GM18951 (cell line): ENCODE results near the gene MGMT.

Source experiments
- POLR2A ChIP-seq: IDR thresholded peaks from 4 replicates; pipeline ENCODE4 v1.6.1; 2011; ENCODE audit warnings: mild to moderate bottlenecking; ENCODE audit not compliant: insufficient read length, insufficient read depth; ENCODE audit errors: extremely low read depth
- in situ Hi-C: fragments of 300-500 bp; cut with MboI; formaldehyde crosslinking; loops from one replicate; pipeline ENCODE4 v1.12.0; 2022; ENCODE audit warnings: low sequenced_read_pairs, mixed read lengths, inconsistent platforms; ENCODE audit not compliant: unreplicated experiment

The MGMT gene

DNA sequence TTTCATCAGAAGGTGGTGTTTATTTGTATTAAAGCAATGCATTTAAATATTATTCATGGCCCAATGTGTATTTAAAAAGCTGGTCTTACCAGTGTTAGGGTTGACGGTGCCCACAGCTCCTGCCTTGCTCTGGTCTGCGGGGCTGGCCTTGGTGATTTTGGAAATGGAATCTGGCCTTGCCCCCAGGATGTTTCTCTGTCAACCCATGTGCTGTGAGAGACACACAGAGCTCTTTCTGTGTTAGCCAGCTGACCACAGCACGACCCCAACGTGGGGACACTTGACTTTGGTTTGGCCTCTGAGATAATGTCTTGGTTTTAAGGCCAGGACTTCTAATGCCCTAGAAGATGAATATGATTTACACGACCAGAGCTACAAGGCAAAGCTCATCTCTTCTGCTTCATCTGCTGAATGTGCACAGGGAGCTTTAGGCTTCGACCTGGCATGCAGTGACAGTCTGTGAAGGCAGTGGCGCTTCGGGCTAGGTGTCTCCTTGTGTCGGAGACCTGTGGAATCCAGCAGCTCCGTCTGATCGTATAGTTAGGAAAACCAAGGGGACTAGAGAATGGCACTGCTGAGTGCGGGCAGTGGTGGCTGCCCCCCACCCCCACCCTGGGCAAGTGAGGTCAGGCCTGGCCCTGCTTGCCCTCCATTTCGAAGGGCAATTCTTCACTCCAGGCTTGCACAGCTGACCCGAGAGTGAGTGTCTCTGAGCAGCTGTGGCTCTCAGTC, 250.9 kb downstream of the MGMT start:
- no peak for TF ChIP-seq POLR2A
- in situ Hi-C loops = no loop called here

DNA sequence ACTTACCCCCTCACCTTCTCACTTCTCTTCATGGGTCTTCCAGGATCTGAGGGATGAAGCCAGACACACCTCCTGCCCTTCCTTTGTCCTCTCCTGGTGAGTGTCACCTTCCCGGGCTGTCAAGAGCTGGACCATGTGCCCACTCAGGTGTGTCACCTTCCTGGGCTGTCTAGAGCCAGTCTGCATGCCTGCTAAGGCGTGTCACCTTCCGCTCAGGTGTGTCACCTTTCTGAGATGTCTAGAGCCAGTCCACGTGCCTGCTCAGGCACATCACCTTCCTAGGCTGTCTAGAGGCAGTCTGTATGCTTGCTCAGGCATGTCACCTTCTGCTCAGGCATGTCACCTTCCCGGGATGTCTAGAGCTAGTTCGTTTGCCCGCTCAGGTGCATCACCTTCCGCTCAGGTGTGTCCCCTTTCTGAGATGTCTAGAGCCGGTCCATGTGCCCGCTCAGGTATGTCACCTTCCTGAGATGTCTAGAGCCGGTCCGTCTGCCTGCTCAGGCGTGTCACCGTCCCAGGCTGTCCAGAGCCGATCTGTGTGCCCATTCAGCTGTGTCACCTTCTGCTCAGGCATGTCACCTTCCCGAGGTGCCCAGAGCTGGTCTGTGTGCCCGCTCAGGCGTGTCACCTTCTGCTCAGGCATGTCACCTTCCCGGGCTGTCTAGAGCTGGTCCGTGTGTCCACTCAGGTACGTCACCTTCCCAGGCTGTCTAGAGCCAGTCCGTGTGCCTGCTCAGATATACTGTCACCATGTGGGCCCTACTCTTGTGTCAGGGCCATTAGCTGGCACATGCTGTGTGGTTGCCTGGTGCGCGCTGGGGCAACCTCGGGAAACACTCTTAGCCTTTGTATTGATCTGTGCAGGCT, 251.7 kb downstream of the MGMT start:
- in situ Hi-C loops = no loop called here
- TF ChIP-seq POLR2A = no peak

DNA sequence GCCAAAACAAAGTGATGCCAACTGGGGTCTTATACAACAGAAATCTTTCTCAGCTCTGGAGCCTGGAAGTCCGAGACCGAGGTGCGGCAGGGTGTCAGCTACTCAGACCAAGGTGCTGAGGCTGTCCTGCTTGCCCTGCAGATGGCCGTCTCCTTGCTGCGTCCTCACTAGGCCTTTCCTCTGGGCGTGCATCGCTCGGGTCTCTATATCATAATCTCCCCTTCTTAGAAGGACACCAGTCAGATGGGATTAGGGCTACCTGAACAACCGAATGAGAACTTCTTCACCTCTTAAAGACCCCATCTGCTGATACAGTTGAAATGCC, 252.3 kb downstream of the MGMT start:
- in situ Hi-C loops = no loop called here
- TF ChIP-seq POLR2A = no peak

DNA sequence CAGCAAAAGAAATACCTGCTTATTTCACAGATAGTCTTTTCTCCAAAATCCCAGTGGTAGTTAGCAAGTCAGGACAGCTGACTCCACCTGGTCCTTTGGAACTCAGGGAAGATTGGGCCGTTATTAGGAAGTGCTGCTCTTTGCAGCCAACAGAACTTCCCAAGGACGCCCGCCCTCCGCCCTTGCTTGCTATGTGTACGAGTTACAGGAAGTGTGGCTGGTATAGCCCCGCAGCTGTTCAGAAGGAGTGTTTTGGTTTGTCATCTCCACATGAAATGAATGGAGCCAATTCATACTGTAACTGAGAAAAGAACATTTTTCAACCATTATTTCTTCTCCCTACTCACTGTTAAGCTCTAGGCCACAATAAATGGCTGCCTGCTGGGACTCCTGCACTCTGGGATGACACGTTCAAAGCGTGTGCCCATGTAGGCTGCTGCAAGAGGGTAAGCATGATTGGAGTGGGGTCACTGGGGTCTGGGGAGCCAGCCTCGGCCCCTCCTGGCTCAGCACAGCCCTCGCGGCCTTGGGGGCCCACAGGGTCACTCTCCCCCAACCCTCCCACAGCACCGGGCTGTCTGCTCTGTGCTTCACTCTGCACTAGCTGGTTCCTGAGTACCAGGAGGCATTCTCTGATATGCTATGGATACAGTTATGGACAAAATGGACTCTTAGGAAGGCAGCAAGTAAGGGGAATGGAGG, 253.0 kb downstream of the MGMT start:
- in situ Hi-C loops = no loop called here

DNA sequence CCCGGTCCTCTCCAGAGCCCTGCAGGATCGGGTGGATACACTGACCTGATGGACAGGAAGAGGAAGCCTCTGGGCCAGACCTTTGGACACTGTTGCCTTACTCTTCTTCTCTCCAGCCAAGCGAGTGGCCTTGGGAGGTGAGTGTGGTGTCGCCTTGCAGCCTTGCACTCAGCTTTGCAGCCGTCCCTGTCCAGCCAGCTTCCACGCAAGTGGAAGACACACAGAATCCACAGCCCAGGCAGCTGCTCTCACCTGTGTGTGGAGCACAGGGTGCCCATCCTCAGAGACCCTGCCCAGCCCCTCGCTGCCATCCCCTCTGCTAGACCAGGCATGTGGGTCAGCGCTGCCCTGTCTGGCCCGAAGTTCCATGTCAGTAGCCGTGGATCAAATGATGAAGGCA, 258.0 kb downstream of the MGMT start:
- TF ChIP-seq POLR2A = no peak
- in situ Hi-C loops = no loop called here

More for the DNA sequence above, 253.0 kb downstream of the MGMT start:
- no peak for TF ChIP-seq POLR2A

DNA sequence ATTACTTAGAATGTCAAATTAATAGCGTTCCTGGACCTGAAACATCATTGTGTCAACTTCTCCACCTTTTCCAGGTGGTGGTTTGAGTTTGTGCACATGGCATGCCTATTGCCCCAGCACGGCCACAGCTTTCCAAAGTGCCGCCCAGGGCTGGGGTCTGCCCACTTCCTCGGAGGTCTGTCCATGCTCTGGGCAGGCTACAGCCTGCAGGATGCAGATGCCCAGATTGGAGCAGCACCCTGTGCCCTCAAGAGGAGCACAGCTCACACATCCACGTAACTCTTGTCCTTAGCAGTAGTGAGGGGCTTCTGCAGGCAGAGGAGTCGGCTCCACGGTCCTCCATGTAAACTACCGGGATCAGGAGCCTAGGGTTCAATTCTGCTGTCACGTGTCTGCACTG, 258.4 kb downstream of the MGMT start:
- in situ Hi-C loops = no loop called here
- no peak for TF ChIP-seq POLR2A

DNA sequence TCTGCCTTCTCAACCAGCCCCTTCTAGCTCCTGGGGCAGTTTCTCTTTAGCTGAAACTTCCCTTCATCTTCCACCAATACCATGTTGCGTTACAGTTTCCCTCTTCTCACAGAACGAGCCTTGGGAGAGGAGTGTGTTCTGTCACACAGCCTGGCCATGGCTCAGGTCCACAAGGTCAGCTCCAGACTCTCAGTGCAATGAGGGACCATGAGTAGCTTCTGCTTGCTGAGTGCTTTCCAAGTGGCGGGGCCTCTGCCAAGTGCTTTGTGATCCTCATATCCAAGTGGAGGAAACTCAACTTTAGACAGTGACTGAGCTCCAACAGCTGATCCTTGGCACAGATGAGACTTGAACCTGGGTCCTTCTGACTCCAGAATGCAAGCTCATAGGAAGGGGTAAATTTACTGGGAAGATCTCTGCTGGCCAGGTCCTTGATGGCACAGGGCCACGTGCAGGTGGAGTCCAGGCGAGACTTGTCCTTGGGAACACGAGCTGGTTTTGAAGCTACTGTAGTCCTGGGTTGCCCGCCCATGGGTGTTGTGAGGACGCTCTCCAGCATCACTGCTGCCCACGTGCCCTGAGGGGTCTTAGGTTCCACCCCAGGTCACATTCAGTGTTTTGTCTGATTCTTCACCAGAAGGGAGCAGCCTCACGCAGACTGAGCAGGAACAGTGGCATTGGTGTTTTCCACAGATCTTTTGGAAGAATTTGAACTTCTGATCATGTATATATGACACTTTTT, 259.0 kb downstream of the MGMT start:
- TF ChIP-seq POLR2A = no peak
- in situ Hi-C loops = no loop called here

DNA sequence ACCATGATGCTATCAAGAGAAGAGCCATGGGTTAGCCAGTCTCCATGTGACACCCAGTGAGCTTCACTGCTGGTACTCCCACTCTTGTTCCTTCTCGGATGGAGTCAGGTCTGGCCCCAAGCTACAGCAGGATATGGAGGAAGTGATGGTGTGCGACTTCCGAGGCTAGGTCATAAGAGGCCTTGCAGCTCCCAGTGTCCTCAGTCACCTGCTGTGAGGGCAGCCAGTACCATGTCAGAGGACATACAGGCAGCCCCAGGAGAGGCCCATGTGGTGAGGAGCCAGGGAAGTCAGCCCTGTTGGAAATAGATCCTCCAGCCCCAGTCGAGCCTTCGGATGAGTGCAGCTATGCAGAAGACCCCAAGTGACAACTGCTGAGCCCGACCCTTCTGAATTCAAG, 260.0 kb downstream of the MGMT start:
- in situ Hi-C loops = no loop called here

DNA sequence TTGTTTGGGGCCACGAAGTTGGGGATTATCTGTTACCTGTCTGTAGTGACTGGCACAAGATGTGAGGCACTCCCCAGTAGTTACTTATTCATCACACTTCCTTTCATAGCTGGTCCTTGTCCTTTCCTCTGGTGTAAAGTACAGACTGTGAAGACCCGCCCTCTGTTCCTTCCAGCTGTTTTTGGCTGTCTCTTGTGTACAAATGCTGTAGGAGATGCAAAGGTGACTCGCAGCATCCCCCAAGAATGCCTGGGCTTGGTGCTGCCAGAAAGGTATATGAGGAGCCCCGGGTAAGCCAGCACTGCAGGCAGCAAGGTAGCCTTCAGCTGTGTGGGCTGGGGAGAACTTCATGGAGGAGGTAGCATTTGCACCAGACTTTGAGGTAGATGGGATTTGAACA, 260.5 kb downstream of the MGMT start:
- in situ Hi-C loops = no loop called here
- no peak for TF ChIP-seq POLR2A

More for the DNA sequence above, 260.0 kb downstream of the MGMT start:
- no peak for TF ChIP-seq POLR2A

DNA sequence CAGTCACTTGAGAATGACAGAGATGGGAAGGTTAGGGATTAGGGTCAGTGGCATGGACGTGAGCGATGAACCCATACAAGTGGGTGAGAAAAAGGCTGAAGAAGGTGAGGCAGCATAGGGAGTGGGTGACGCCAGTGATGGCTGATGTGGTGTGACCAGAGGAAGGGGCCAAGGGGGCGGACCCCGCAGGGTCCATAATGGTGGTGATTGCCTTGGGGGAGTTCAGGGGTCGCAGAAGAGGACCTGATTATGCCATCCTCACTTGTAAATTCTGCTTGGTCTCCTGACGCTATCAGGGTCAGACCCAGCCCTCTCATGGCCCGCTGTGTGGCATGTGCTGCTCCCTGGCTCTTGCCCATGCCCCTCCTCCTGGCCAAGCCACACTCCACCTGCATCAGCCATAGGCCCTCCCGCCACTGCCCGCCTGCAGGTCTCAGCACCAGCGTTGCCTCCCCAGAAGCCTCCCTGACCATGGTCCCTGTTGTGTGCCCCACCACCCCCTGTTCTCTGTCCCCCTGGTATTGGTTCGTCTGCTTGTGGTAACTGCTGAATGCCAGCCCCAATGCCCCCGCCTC, 261.3 kb downstream of the MGMT start:
- TF ChIP-seq POLR2A = no peak
- in situ Hi-C loops = no loop called here

DNA sequence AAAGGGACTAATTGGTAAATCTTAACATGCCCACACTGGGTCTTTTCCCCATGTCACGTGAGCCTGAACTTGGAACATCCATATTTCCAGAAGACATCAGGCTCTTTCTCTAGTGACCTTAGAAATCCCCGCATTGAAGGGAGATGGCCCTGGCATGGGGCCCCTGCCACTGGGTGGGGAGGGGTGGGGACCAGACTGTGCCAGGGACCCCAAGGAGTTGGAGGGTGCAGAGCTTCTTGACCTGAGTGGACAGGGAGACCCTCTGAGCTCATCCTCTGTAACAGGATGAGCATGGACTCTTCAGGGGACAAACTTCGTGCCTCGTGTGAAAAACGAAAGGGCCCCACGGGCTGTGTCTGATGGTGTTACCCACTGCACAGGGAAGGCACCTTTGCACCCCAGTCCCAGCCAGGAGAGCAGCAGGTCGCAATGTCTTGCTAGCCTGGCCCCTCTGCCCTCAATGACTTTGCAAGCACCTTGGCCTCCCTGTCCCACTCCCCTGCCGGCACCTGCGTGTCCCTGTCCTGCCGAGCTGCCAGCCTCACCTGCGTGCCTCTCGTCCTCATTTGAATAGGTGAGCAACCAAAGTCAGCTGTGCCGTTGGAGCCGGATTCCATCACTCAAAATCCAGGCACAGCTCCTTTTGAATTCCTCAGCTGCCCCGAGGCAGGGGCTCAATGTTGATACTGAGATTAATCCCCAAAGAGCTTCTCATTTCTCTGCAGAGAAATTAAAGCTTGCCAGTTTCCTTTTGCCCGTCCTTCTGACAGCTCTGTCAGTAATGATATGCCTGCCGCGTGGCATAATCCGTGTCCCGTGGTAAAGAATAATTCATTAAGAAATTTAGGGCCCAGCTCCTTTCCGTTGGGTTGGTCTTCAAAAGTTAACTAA, 262.1 kb downstream of the MGMT start:
- TF ChIP-seq POLR2A = no peak
- in situ Hi-C loops = no loop called here
